Cardiac muscle cell (in vitro differentiated cells and primary cell): Measurements from ENCODE around the gene FTH1. TPM values are rescaled to one million over a fixed set of nuclear protein-coding genes. Genes with fewer than 3 reads are reported as not detected.

Source experiments
- DNase-seq, 2 donors: peaks; one replicate each; pipeline versions ENCODE4 v3.0.0 to v3.0.0-alpha.2; 2010 to 2017; ENCODE audit warnings: low read depth in 1 of 2, low spot score in 1 of 2
- H3K27ac ChIP-seq: fragments of 200-600 bp; sonication (generic); 2 replicates; pipeline ENCODE4 v1.5.1; 2016
- H3K27me3 ChIP-seq: fragments of 200-600 bp; sonication (generic); 2 replicates; pipeline ENCODE4 v1.6.0; 2016; ENCODE audit warnings: control low read depth
- H3K36me3 ChIP-seq: fragments of 200-600 bp; sonication (generic); 2 replicates; pipeline ENCODE4 v1.5.1; 2016; ENCODE audit warnings: control low read depth
- H3K4me1 ChIP-seq: fragments of 200-600 bp; sonication (generic); 2 replicates; pipeline ENCODE4 v1.8.1; 2017; ENCODE audit warnings: low read depth, mild to moderate bottlenecking, mixed run types
- H3K4me3 ChIP-seq: fragments of 200-600 bp; sonication (generic); 2 replicates; pipeline ENCODE4 v1.5.1; 2016; ENCODE audit warnings: mild to moderate bottlenecking
- H3K9me3 ChIP-seq: fragments of 200-600 bp; sonication (generic); 2 replicates; pipeline ENCODE4 v1.5.1; 2017; ENCODE audit warnings: low read depth, mild to moderate bottlenecking, control low read depth
- CTCF ChIP-seq: IDR thresholded peaks from 2 replicates; pipeline ENCODE4 v1.5.1; 2012; ENCODE audit warnings: low read depth, mild to moderate bottlenecking, low read length
- polyA plus RNA-seq: library from polyadenylated mRNA; unstranded; fragments of >200 nt; fragmentation: Nextera tagmentation; extraction: Ambion mirVana; gene quantifications from 2 replicates; pipeline ENCODE4 v1.2.1, GENCODE V29; 2016
- total RNA-seq: library from RNA; depleted of rRNA; stranded (reverse); fragments of >200 nt; gene quantifications from 2 replicates; pipeline ENCODE4 v1.2.3, GENCODE V29; 2016

The FTH1 gene
- total and polyA plus RNA-seq, 2 experiments from 2014 or later = 858 to 2,885 TPM

GRCh38 chr11:61926235-61926634 lies 41.2 kb downstream of the FTH1 start:
- no peak for TF ChIP-seq CTCF
- H3K36me3 ChIP-seq = no peaks in the 10 kb centered on the region
- no peaks in the 10 kb centered on the region for H3K27me3 ChIP-seq
- H3K9me3 ChIP-seq = no peaks in the 10 kb centered on the region
- no peak overlapping the region for H3K4me3 ChIP-seq
- H3K4me1 ChIP-seq = peaks cover 18% of the 10 kb centered on the region
- H3K27ac ChIP-seq = no peak overlapping the region
- no peak for DNase-seq

DNA sequence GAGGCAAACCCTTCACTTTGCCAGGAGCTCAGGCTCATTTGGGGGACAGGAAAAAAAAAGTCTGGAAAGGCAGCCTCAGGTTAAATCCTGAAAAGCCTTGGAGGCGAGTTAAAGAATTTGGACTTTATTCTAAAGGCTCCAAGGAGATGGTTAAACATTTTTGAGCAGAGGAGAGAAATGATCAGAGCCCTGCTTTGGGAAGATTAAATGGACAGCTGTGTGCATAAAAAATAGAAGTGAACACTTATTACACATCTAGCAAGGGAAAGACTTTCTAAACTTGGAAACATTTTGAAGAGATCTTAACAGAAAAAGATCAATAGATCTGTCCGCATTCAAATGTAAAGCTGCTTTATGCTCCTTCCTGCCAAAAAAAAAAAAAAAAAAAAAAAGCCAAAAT lies 41.7 kb downstream of the FTH1 start:
- Histone ChIP-seq H3K27me3 (no peaks in the 10 kb centered on the region), H3K27ac (no peak overlapping the region), H3K36me3 (no peaks in the 10 kb centered on the region), H3K9me3 (no peaks in the 10 kb centered on the region), H3K4me3 (no peak overlapping the region), H3K4me1 (peaks cover 18% of the 10 kb centered on the region)
- TF ChIP-seq CTCF = no peak
- DNase-seq = no peak

DNA sequence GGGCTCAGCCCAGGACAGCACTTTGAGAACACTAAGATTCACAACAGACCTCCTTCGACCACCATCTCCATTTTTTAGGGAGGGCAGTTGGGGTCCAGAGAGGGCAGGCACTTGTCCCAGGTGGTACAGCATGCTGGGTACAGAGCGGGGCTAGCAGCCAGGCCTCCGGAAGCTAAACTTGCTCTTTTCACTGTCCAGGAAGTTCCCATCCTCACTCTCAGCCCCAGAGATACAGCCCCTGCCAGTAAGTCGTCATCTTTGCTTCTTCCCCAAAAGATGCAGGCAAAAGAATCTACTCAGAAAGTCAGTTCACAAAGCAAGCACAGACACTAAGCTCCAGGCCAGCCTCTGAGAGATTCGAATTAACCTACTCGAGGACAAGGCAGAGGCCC lies 43.4 kb downstream of the FTH1 start:
- Histone ChIP-seq H3K27me3 (no peaks in the 10 kb centered on the region), H3K36me3 (no peaks in the 10 kb centered on the region), H3K27ac (peak overlapping the region; percentile 92), H3K4me1 (peaks cover 18% of the 10 kb centered on the region), H3K9me3 (no peaks in the 10 kb centered on the region), H3K4me3 (no peak overlapping the region)
- no peak for TF ChIP-seq CTCF
- DNase-seq = no peak

- Histone ChIP-seq H3K36me3 (no peaks in the 10 kb centered on the region), H3K27ac (peak overlapping the region; percentile 92), H3K4me3 (no peak overlapping the region), H3K9me3 (no peaks in the 10 kb centered on the region), H3K4me1 (peaks cover 18% of the 10 kb centered on the region), H3K27me3 (no peaks in the 10 kb centered on the region)
- TF ChIP-seq CTCF = no peak
- peak; percentile 64 to 86 for DNase-seq
Observed at GRCh38 chr11:61923166-61924063, 44.0 kb downstream of the FTH1 start.

- no peaks in the 10 kb centered on the region for H3K36me3 ChIP-seq
- no peaks in the 10 kb centered on the region for H3K27me3 ChIP-seq
- H3K4me3 ChIP-seq = no peak overlapping the region
- peak in 1 of 2 donors; percentile 94 for DNase-seq
- no peak for TF ChIP-seq CTCF
- peaks cover 18% of the 10 kb centered on the region for H3K4me1 ChIP-seq
- peak overlapping the region; percentile 92 for H3K27ac ChIP-seq
- no peaks in the 10 kb centered on the region for H3K9me3 ChIP-seq
Observed at GRCh38 chr11:61922539-61922938, 44.9 kb downstream of the FTH1 start.
